ENCODE results near the gene EXOG. TPM values are rescaled to one million over a fixed set of nuclear protein-coding genes. Genes with fewer than 3 reads are reported as not detected.

Gene EXOG
- total and polyA plus RNA-seq, 10 of the 15 experiments (the other 5 are each of a cell fraction or from before 2014, with no cell fraction given), result 7.8 to 20.9 (median 19.6) TPM

GRCh38 chr3:38555926-38556325, 59.8 kb downstream of the EXOG start:
- H3K9me3 ChIP-seq (replicated peaks; ENCODE audit: control insufficient read depth, insufficient read depth, low read length), result no peaks in the 10 kb centered on the region; the same call in 2 of the 3 replicates
- H3K36me3 ChIP-seq (ENCODE audit: control insufficient read depth in 2 of 2, insufficient read depth in 2 of 2, low read length in 1 of 2), result no peaks in the 10 kb centered on the region
- ChIA-PET CTCF (interaction anchor here (1.0 kb wide), 1 partner anchor 35 kb away, joined by 4 read pairs; no protein-coding TSS in a partner anchor), SMC1A (ENCODE audit: uncharacterized antibody, unreplicated experiment) (no interaction called here), POLR2A (no interaction called here), RAD21 (ENCODE audit: unreplicated experiment) (no interaction called here)
- no peak overlapping the region for H3K9ac ChIP-seq (ENCODE audit: control insufficient read depth, insufficient read depth, low read length)
- no peaks in the 10 kb centered on the region for H3K79me2 ChIP-seq (ENCODE audit: control insufficient read depth, insufficient read depth, low read length)
- 3% methylated on average over 2 of the region's 2 CpGs for WGBS (ENCODE audit: insufficient coverage, insufficient replicate concordance, low lambda C conversion rate, missing lambda C conversion rate)
- H4K20me1 ChIP-seq (ENCODE audit: control insufficient read depth, insufficient read depth), result no peaks in the 10 kb centered on the region
- BruUV-seq (replicated peaks), result no TSS peak
- no peak for ATAC-seq
- DNase-seq (ENCODE audit: low read depth, low spot score), result no peak
- in situ Hi-C loops (cut with MboI) (no loop called here), intact Hi-C loops (cut with micrococcal nuclease; ENCODE audit: unreplicated experiment) (no loop called here)
- no peak for FAIRE-seq
- no peak overlapping the region for H3K4me3 ChIP-seq
- H3K4me2 ChIP-seq (ENCODE audit: control insufficient read depth, insufficient read depth), result no peak overlapping the region
- no peaks in the 10 kb centered on the region for H3K4me1 ChIP-seq (ENCODE audit: control insufficient read depth, insufficient read depth, low read length)
- TF ChIP-seq STAT3 (IDR thresholded peaks at IDR 0.05; ENCODE audit: low read depth, low read length), result no peak
- no peak for TF ChIP-seq POLR2A (IDR thresholded peaks at IDR 0.05; ENCODE audit: low read depth, low read length)
- no peak for TF ChIP-seq TBL1XR1 (IDR thresholded peaks at IDR 0.05; ENCODE audit: low read depth, low read length)
- TF ChIP-seq HDAC2 (IDR thresholded peaks at IDR 0.05), result no peak
- TF ChIP-seq RUNX3 (IDR thresholded peaks at IDR 0.05; ENCODE audit: low read length), result no peak
- no peak for TF ChIP-seq RBBP5 (conservative IDR thresholded peaks at IDR 0.05)
- no peak for TF ChIP-seq RB1 (IDR thresholded peaks at IDR 0.05; ENCODE audit: borderline replicate concordance)
- TF ChIP-seq ZNF207 (IDR thresholded peaks at IDR 0.05; ENCODE audit: borderline replicate concordance), result no peak
- no peak for TF ChIP-seq E2F8 (IDR thresholded peaks at IDR 0.05; ENCODE audit: low read depth, partially characterized antibody)
- TF ChIP-seq SIX5 (IDR thresholded peaks at IDR 0.05; ENCODE audit: low read depth, low read length, severe bottlenecking), result no peak
- H3K27ac ChIP-seq (ENCODE audit: control insufficient read depth, insufficient read depth), result no peak overlapping the region
- no peak overlapping the region for H2AFZ ChIP-seq (ENCODE audit: control insufficient read depth, low read depth, low read length)
- H3K27me3 ChIP-seq (replicated peaks in 1 of 2; ENCODE audit: control insufficient read depth in 2 of 2, insufficient read depth in 2 of 2, low read length in 1 of 2), result no peaks in the 10 kb centered on the region
